Measurements from ENCODE around the gene STRN.
"Not testable (repeated sequence)": the region's sequence is repeated elsewhere in the genome, so short reads cannot be mapped to it uniquely, and the experiment has no call there.

The STRN gene

GRCh38 chr2:36849265-36849664, 117.1 kb downstream of the STRN start:
- DNase-seq (ENCODE audit: low read depth in 1 of 2, low spot score in 1 of 2), result no peak

- DNase-seq (ENCODE audit: low read depth in 1 of 2, low spot score in 1 of 2), result no peak
Observed at GRCh38 chr2:36843838-36844237, 122.5 kb downstream of the STRN start.

- no peak for DNase-seq (ENCODE audit: low read depth in 1 of 2, low spot score in 1 of 2)
Observed at GRCh38 chr2:36839976-36840617, 126.2 kb downstream of the STRN start.

- DNase-seq (ENCODE audit: low read depth in 1 of 2, low spot score in 1 of 2), result no peak
Observed at GRCh38 chr2:36834731-36835524, 131.4 kb downstream of the STRN start.

- DNase-seq (ENCODE audit: low read depth in 1 of 2, low spot score in 1 of 2), result no peak
Observed at GRCh38 chr2:36834203-36834602, 132.1 kb downstream of the STRN start.

- DNase-seq (ENCODE audit: low read depth in 1 of 2, low spot score in 1 of 2), result no peak
Observed at GRCh38 chr2:36831185-36831584, 135.2 kb downstream of the STRN start.

GRCh38 chr2:36824683-36825082, 141.7 kb downstream of the STRN start:
- not testable (repeated sequence) for DNase-seq (ENCODE audit: low read depth in 1 of 2, low spot score in 1 of 2)

GRCh38 chr2:36824273-36824672, 142.1 kb downstream of the STRN start:
- no peak for DNase-seq (ENCODE audit: low read depth in 1 of 2, low spot score in 1 of 2)

GRCh38 chr2:36823862-36824261, 142.5 kb downstream of the STRN start:
- DNase-seq (ENCODE audit: low read depth in 1 of 2, low spot score in 1 of 2), result no peak

GRCh38 chr2:36820942-36821605, 145.3 kb downstream of the STRN start:
- no peak for DNase-seq (ENCODE audit: low read depth in 1 of 2, low spot score in 1 of 2)

- no peak for DNase-seq (ENCODE audit: low read depth in 1 of 2, low spot score in 1 of 2)
Observed at GRCh38 chr2:36819095-36819711, 147.1 kb downstream of the STRN start.

- DNase-seq (ENCODE audit: low read depth in 1 of 2, low spot score in 1 of 2), result no peak
Observed at GRCh38 chr2:36818542-36818941, 147.8 kb downstream of the STRN start.

- DNase-seq (ENCODE audit: low read depth in 1 of 2, low spot score in 1 of 2), result no peak
Observed at GRCh38 chr2:36812196-36812595, 154.1 kb downstream of the STRN start.

GRCh38 chr2:36811071-36811470, 155.3 kb downstream of the STRN start:
- no peak for DNase-seq (ENCODE audit: low read depth in 1 of 2, low spot score in 1 of 2)

- no peak for DNase-seq (ENCODE audit: low read depth in 1 of 2, low spot score in 1 of 2)
Observed at GRCh38 chr2:36809069-36809445, 157.3 kb downstream of the STRN start.

GRCh38 chr2:36808386-36809068, 157.8 kb downstream of the STRN start:
- no peak for DNase-seq (ENCODE audit: low read depth in 1 of 2, low spot score in 1 of 2)

GRCh38 chr2:36807223-36807886, 159.0 kb downstream of the STRN start:
- no peak for DNase-seq (ENCODE audit: low read depth in 1 of 2, low spot score in 1 of 2)

- DNase-seq (ENCODE audit: low read depth in 1 of 2, low spot score in 1 of 2), result no peak
Observed at GRCh38 chr2:36805635-36806224, 160.6 kb downstream of the STRN start.

- no peak for DNase-seq (ENCODE audit: low read depth in 1 of 2, low spot score in 1 of 2)
Observed at GRCh38 chr2:36802952-36803351, 163.4 kb downstream of the STRN start.

GRCh38 chr2:36801088-36801487, 165.2 kb downstream of the STRN start:
- no peak for DNase-seq (ENCODE audit: low read depth in 1 of 2, low spot score in 1 of 2)
